Chondrocyte (in vitro differentiated cells): ENCODE data around the gene DSCAML1. TPM values are rescaled to one million over a fixed set of nuclear protein-coding genes. Genes with fewer than 3 reads are reported as not detected.

ENCODE experiments used
- DNase-seq: peaks from one replicate; pipeline ENCODE4 v3.0.0; 2021; ENCODE audit warnings: mixed read lengths, low spot score
- H3K27ac Mint-ChIP-seq: one replicate; pipeline ENCODE4 v1.8.0; 2021; ENCODE audit warnings: mild to moderate bottlenecking, moderate library complexity, mixed read lengths; ENCODE audit not compliant: unreplicated experiment
- H3K27me3 Mint-ChIP-seq: 2 replicates; pipeline ENCODE4 v1.8.0; 2021; ENCODE audit warnings: low read depth, mixed read lengths
- H3K36me3 Mint-ChIP-seq: 2 replicates; pipeline ENCODE4 v1.8.0; 2021; ENCODE audit warnings: low read depth, mixed read lengths
- H3K4me1 Mint-ChIP-seq: 2 replicates; pipeline ENCODE4 v1.8.0; 2021; ENCODE audit warnings: low read depth, mild to moderate bottlenecking, mixed read lengths
- H3K4me3 Mint-ChIP-seq: one replicate; pipeline ENCODE4 v1.8.0; 2021; ENCODE audit warnings: mild to moderate bottlenecking, moderate library complexity, mixed read lengths; ENCODE audit not compliant: unreplicated experiment
- H3K9me3 Mint-ChIP-seq: 2 replicates; pipeline ENCODE4 v1.8.0; 2021; ENCODE audit warnings: low read depth, mixed read lengths
- total RNA-seq: library from RNA; stranded (reverse); gene quantifications from 3 replicates; pipeline ENCODE4 v1.2.1, GENCODE V29; 2021
- TF ChIP-seq, protein P1 (sequence below): fragments of 200-600 bp; sonication (generic); IDR thresholded peaks from 2 replicates; pipeline ENCODE4 v1.5.0; 2021; ENCODE audit warnings: antibody characterized with exemption, mild to moderate bottlenecking, moderate library complexity

DSCAML1 gene
- total RNA-seq, 1 donor from 2014 or later = not detected

DNA sequence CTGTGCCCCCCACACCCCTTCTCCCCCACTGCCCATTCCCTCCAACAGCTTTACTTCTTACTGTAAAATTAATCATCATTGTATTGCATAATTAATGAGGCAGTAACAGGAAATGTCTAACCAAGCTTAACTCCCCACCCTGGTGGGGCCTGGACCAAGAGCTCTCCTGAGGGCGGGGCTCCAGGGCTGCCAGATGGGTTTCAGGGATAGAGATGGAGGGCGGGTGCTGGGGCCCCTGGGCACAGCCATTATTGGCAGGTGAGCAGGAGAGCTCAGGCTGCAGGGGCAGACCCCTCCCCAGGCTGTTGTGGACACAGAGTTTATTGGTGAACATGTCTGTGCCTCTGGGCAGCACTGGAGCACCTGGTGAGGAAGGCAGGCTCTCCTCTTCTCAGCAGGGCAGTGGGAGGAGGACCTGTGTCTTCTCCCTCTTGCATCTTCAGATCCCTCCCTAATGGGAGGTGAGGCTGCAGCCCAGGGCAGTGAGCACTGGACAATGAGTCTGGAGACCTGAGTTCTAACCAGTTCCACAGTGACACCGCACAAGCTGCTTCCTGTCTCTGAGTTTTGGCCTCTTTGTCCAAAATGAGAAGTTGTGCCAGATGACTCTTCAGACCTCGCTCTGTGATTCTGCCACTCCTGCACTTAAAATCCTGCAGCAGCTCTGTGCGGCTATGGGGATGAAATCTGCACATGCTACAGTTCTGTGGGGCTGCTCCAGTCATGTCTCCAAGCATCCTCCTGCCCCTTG is 236.1 kb downstream of the DSCAML1 start:
- peaks cover 51% of the 10 kb centered on the region for H3K27me3 Mint-ChIP-seq
- no peak overlapping the region for H3K4me3 Mint-ChIP-seq
- no peaks in the 10 kb centered on the region for H3K4me1 Mint-ChIP-seq
- TF ChIP-seq, protein P1, sequence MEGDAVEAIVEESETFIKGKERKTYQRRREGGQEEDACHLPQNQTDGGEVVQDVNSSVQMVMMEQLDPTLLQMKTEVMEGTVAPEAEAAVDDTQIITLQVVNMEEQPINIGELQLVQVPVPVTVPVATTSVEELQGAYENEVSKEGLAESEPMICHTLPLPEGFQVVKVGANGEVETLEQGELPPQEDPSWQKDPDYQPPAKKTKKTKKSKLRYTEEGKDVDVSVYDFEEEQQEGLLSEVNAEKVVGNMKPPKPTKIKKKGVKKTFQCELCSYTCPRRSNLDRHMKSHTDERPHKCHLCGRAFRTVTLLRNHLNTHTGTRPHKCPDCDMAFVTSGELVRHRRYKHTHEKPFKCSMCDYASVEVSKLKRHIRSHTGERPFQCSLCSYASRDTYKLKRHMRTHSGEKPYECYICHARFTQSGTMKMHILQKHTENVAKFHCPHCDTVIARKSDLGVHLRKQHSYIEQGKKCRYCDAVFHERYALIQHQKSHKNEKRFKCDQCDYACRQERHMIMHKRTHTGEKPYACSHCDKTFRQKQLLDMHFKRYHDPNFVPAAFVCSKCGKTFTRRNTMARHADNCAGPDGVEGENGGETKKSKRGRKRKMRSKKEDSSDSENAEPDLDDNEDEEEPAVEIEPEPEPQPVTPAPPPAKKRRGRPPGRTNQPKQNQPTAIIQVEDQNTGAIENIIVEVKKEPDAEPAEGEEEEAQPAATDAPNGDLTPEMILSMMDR = no peak
- H3K9me3 Mint-ChIP-seq = no peaks in the 10 kb centered on the region
- no peak overlapping the region for H3K27ac Mint-ChIP-seq
- no peaks in the 10 kb centered on the region for H3K36me3 Mint-ChIP-seq
- peak; percentile 69 for DNase-seq

DNA sequence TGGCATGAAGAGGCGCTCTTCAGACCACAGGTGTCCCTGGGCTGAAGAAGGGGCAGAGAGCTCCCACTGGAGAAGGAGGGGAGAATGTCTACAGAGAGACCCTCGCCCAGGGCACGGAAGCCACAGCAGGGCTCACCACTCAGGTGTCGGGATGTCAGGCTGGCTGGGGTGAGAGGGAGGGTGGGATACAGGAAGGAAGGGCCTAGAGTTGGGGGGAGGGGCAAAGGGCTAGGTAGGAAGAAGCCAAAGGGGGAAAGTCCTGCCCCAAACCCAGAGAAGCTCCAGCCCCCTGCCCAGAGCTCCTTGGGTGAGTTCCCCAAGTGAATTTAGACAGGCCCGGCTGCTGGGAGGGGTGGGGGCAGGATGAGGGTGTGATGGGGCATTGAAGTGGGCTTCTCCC is 237.3 kb downstream of the DSCAML1 start:
- no peak overlapping the region for H3K4me3 Mint-ChIP-seq
- no peaks in the 10 kb centered on the region for H3K36me3 Mint-ChIP-seq
- TF ChIP-seq, protein P1 = no peak
- no peaks in the 10 kb centered on the region for H3K4me1 Mint-ChIP-seq
- H3K27me3 Mint-ChIP-seq = peaks cover 60% of the 10 kb centered on the region
- DNase-seq = peak; percentile 59
- no peak overlapping the region for H3K27ac Mint-ChIP-seq
- no peaks in the 10 kb centered on the region for H3K9me3 Mint-ChIP-seq

DNA sequence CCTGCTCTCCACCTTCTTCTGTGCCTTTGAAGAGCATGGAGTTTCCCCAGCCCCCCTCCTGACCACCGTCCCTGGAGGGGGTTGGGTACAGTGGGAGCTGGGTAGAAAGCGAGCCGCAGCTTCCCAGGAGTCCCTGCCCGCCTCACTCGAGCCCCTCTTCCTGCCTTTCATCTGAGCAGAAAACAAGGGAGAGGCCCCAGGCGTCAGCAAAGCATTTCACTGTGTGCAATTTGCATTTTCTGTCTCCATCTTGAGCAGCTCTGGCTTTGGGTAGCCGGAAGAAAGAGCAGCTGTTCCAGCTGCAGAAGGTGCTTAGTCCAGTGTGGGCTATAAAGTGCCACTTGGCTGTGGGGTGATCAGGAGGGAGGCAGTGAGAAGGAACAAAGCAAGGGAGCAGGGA is 239.7 kb downstream of the DSCAML1 start:
- Mint-ChIP-seq H3K4me1 (no peaks in the 10 kb centered on the region), H3K27ac (no peak overlapping the region), H3K4me3 (no peak overlapping the region), H3K36me3 (no peaks in the 10 kb centered on the region), H3K9me3 (no peaks in the 10 kb centered on the region), H3K27me3 (peaks cover 50% of the 10 kb centered on the region)
- TF ChIP-seq, protein P1 = no peak
- DNase-seq = peak; percentile 14

DNA sequence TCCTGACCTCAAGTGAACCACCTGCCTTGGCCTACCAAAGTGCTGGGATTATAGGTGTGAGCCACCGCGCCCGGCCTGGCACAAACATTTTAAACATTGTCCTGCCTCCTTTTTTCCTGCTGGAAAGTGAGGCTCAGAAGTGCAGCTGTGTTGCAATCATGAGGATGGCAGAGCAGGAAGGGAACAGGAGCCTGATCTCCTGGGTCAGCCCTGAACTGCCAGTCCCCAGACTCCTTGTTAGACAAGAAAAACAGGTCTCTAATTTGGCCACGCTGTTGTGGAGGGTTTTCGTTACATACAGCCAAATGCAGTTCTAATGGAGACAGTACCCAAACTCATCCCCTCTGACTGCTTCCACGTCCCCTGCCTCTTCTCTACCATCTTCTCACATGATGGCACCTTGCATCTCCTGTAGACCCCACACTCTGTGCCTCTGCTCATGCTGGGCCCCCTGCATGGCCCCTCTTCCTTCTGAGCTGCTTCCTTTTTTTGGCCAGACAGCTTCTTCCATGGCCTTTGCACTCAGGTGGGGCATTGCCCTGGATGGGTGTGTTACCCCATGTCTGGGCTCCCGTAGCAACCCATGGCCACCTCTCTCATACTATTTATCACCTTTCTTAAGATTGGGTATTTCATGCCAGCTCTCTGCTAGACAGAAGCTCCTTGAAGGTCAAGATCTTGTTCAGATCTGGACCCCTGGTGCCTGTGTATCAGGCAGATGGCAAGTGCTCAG is 242.2 kb downstream of the DSCAML1 start:
- Mint-ChIP-seq H3K9me3 (no peaks in the 10 kb centered on the region), H3K27ac (no peak overlapping the region), H3K27me3 (peaks cover 55% of the 10 kb centered on the region), H3K4me3 (no peak overlapping the region), H3K4me1 (no peaks in the 10 kb centered on the region), H3K36me3 (no peaks in the 10 kb centered on the region)
- DNase-seq = no peak
- TF ChIP-seq, protein P1 = no peak

DNA sequence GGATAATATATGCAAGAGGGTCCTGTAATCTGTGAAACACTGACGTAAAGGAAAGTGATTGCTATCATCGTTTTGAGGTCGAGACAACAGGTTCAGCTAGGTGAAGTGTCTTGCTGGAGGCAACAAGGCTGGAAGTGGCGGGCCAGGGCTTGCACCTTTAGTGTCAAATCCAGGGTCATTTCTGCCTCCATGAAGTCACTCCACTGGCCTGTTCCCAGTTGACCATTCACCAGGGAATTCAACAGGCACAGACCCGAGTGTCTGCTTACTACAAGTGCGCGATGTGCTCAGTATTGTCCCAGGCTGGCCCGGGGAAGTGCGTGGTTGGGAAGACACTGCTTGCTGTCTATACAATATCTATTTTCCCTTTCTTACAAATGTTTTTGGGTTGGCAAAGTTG is 244.4 kb downstream of the DSCAML1 start:
- Mint-ChIP-seq H3K27me3 (peaks cover 50% of the 10 kb centered on the region), H3K27ac (no peak overlapping the region), H3K4me1 (no peaks in the 10 kb centered on the region), H3K9me3 (no peaks in the 10 kb centered on the region), H3K36me3 (no peaks in the 10 kb centered on the region), H3K4me3 (no peak overlapping the region)
- TF ChIP-seq, protein P1 = no peak
- no peak for DNase-seq
